ENCODE measurements around the gene TP63. TPM values are rescaled to one million over a fixed set of nuclear protein-coding genes. Genes with fewer than 3 reads are reported as not detected.

Gene TP63
- total and polyA plus RNA-seq, 2 experiments from 2014 or later = not detected

- Histone ChIP-seq H3F3A (replicated peaks; ENCODE audit: low read depth) (no peaks in the 10 kb centered on the region), H3K4me2 (no peak overlapping the region), H3K27ac (ENCODE audit: low read depth) (no peak overlapping the region), H3K27me3 (ENCODE audit: insufficient read depth) (no peaks in the 10 kb centered on the region), H2AFZ (no peak overlapping the region), H3K36me3 (ENCODE audit: insufficient read depth) (no peaks in the 10 kb centered on the region), H3K4me3 (no peak overlapping the region), H3K79me2 (replicated peaks; ENCODE audit: insufficient read depth) (no peaks in the 10 kb centered on the region), H4K20me1 (replicated peaks; ENCODE audit: insufficient read depth) (no peaks in the 10 kb centered on the region), H3K4me1 (ENCODE audit: insufficient read depth) (no peaks in the 10 kb centered on the region), H3K9me2 (ENCODE audit: insufficient read depth) (no peaks in the 10 kb centered on the region)
- Mint-ChIP-seq H3K4me1 (no peaks in the 10 kb centered on the region), H3K27ac (no peak overlapping the region), H3K27me3 (ENCODE audit: insufficient read depth, low read depth, poor library complexity) (no peaks in the 10 kb centered on the region), H3K9me3 (no peaks in the 10 kb centered on the region), H3K4me3 (no peak overlapping the region), H3K36me3 (ENCODE audit: low read depth) (no peaks in the 10 kb centered on the region)
- ATAC-seq (no peak), DNase-seq (ENCODE audit: low spot score) (no peak)
- TF ChIP-seq EZH2 (IDR thresholded peaks at IDR 0.05; ENCODE audit: low read depth, unreplicated experiment) = no peak
- TF ChIP-seq REST (IDR thresholded peaks at IDR 0.05; ENCODE audit: unreplicated experiment) = no peak
- TF ChIP-seq ZNF331 (CRISPR knock-in tag; IDR thresholded peaks at IDR 0.05; ENCODE audit: low read depth) = no peak
- TF ChIP-seq JUNB (IDR thresholded peaks at IDR 0.05; ENCODE audit: unreplicated experiment) = no peak
- TF ChIP-seq CREB1 (CRISPR knock-in tag; IDR thresholded peaks at IDR 0.05; ENCODE audit: low read depth) = no peak
- TF ChIP-seq, protein P1, sequence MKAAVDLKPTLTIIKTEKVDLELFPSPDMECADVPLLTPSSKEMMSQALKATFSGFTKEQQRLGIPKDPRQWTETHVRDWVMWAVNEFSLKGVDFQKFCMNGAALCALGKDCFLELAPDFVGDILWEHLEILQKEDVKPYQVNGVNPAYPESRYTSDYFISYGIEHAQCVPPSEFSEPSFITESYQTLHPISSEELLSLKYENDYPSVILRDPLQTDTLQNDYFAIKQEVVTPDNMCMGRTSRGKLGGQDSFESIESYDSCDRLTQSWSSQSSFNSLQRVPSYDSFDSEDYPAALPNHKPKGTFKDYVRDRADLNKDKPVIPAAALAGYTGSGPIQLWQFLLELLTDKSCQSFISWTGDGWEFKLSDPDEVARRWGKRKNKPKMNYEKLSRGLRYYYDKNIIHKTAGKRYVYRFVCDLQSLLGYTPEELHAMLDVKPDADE (IDR thresholded peaks at IDR 0.05) = no peak
- no peak for TF ChIP-seq STAT1 (IDR thresholded peaks at IDR 0.05; ENCODE audit: unreplicated experiment)
- TF ChIP-seq NANOG (IDR thresholded peaks at IDR 0.05; ENCODE audit: borderline replicate concordance) = no peak
- TF ChIP-seq CTCF (conservative IDR thresholded peaks at IDR 0.05; ENCODE audit: low read depth in 2 of 2) = no peak
- no peak for TF ChIP-seq EZH2phosphoT487 (IDR thresholded peaks at IDR 0.05; ENCODE audit: unreplicated experiment)
- TF ChIP-seq ZNF114 (CRISPR knock-in tag; IDR thresholded peaks at IDR 0.05) = no peak
- TF ChIP-seq POLR2AphosphoS5 (IDR thresholded peaks at IDR 0.05; ENCODE audit: low read depth) = no peak
Measured at GRCh38 chr3:189605717-189606116, 25.5 kb upstream of the TP63 start.

Measured in GM23338 (cell line).